Panc1 (cell line): ENCODE data around the gene GPR173. TPM values are rescaled to one million over a fixed set of nuclear protein-coding genes. Genes with fewer than 3 reads are reported as not detected.

Experiments used
- ATAC-seq: fragments of 200-7000 bp; cut with Tn5 transposase; 2 replicates; pipeline ENCODE4 v1.9.1; 2020; ENCODE audit warnings: mild to moderate bottlenecking, moderate library complexity
- BruUV-seq: library from RNA; stranded (reverse); fragments of 400-500 nt; replicated peaks from 2 replicates; lab custom pipeline; 2021; lab: Mats Ljungman, UMichigan
- CTCF ChIA-PET: fragments of 300-600 bp; sonication (Branson Sonifier 250); formaldehyde crosslinking; loops from one replicate; lab custom pipeline; 2022; ENCODE audit warnings: antibody characterized with exemption; lab: Charles Lee
- POLR2A ChIA-PET: fragments of 300-600 bp; sonication (Branson Sonifier 250); formaldehyde crosslinking; loops from one replicate; lab custom pipeline; 2022; ENCODE audit warnings: antibody characterized with exemption; lab: Charles Lee
- DNase-seq: peaks from one replicate; pipeline ENCODE4 v3.0.0-alpha.2; 2010; ENCODE audit warnings: low read depth, low spot score
- H3K27ac ChIP-seq: 2 replicates; pipeline ENCODE4 v1.5.1; 2011; ENCODE audit warnings: mild to moderate bottlenecking, low read length, inconsistent platforms
- H3K27me3 ChIP-seq: fragments of 200-500 bp; sonication (Bioruptor generic); 2 replicates; pipeline ENCODE4 v1.6.0; 2014; ENCODE audit warnings: low read length, inconsistent platforms; ENCODE audit not compliant: control insufficient read depth, insufficient read depth
- H3K36me3 ChIP-seq: fragments of 200-500 bp; sonication (Bioruptor generic); 2 replicates; pipeline ENCODE4 v1.5.1; 2014; ENCODE audit warnings: inconsistent platforms, mild to moderate bottlenecking, low read length, moderate library complexity; ENCODE audit not compliant: control insufficient read depth, insufficient read depth
- H3K4me1 ChIP-seq: 2 replicates; pipeline ENCODE4 v1.5.1; 2011; ENCODE audit warnings: inconsistent platforms, mild to moderate bottlenecking, low read length, moderate library complexity; ENCODE audit not compliant: control insufficient read depth, insufficient read depth
- H3K4me3 ChIP-seq, 2 experiments: 2 replicates each; pipeline ENCODE4 v1.5.1; 2011 to 2012; ENCODE audit warnings: low read depth in 2 of 2, low read length in 2 of 2, mild to moderate bottlenecking in 2 of 2, inconsistent platforms in 1 of 2, moderate library complexity in 1 of 2
- H3K9me3 ChIP-seq: fragments of 200-500 bp; sonication (Bioruptor generic); 2 replicates; pipeline ENCODE4 v1.5.1; 2014; ENCODE audit warnings: low read depth, mild to moderate bottlenecking, inconsistent platforms, low read length, moderate library complexity; ENCODE audit not compliant: control insufficient read depth, insufficient read depth
- CTCF ChIP-seq: fragments of 450-650 bp; IDR thresholded peaks from 2 replicates; pipeline ENCODE4 v1.5.1; 2017; ENCODE audit warnings: mild to moderate bottlenecking
- POLR2AphosphoS5 ChIP-seq: IDR thresholded peaks from 2 replicates; pipeline ENCODE4 v1.6.1; 2012; ENCODE audit warnings: mild to moderate bottlenecking, low read depth, low read length, moderate library complexity
- SIN3A ChIP-seq: IDR thresholded peaks from 2 replicates; pipeline ENCODE4 v1.6.1; 2012; ENCODE audit warnings: low read depth, mild to moderate bottlenecking, low read length, moderate library complexity, borderline replicate concordance; ENCODE audit not compliant: insufficient read depth
- TCF7L2 ChIP-seq: IDR thresholded peaks from 2 replicates; pipeline ENCODE4 v1.6.1; 2011; ENCODE audit warnings: mild to moderate bottlenecking, low read depth, low read length, inconsistent platforms
- in situ Hi-C: cut with HindIII; loops from 2 replicates; pipeline ENCODE4 v1.10.0; 2016; ENCODE audit warnings: low sequenced_read_pairs, low pct_unique_long_range_greater_than_20kb
- intact Hi-C: fragments of 100-400 bp; cut with micrococcal nuclease; formaldehyde crosslinking; loops from one replicate; pipeline ENCODE4 v1.10.0; 2022; ENCODE audit not compliant: unreplicated experiment
- total RNA-seq: library from RNA; stranded (reverse); gene quantifications from one replicate; pipeline ENCODE4 v1.2.1, GENCODE V29; 2021; ENCODE audit not compliant: unreplicated experiment
- TF ChIP-seq, protein P1 (sequence below), 2 experiments: IDR thresholded peaks; 2 replicates each; pipeline ENCODE4 v1.6.1; 2011 to 2012; ENCODE audit warnings: low read depth in 2 of 2, control low read depth in 1 of 2, low read length in 1 of 2, mild to moderate bottlenecking in 1 of 2, moderate library complexity in 1 of 2; ENCODE audit not compliant: insufficient read depth in 1 of 2

GPR173 gene
- total RNA-seq, 1 experiment from 2014 or later, result 0.13 TPM

DNA sequence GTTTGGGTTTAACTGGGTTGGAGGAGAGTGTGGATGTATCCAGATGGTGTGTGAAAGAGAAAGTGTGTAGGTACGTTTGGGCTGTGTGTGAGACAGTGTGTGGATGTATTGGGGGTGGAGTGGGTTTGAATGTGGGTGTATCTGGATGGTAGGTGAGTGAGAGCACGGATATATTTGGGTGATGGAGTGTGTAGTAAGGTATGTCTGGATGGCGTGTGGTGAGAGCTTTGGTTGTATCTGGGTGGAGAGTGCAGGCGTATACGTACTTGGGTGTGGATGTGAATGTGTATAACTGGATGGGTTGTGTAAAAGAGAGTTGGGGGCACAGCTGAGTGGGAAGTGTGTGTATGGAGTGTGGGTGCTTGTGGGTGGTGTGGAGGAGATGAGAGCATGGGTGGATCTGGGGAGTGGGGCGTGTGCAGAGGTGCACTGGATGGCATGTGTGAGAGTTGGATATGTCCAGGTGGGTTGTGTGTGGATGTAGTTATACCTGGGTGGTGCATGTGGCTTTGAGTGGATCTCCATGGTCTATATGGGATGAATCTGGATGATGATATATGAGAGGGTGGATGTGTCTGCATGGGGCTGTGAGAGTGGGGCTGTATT, 6.8 kb downstream of the GPR173 start:
- intact Hi-C loops, result no loop called here
- DNase-seq, result no peak
- Histone ChIP-seq H3K9me3 (no peaks in the 10 kb centered on the region), H3K36me3 (no peaks in the 10 kb centered on the region), H3K27ac (no peak overlapping the region), H3K27me3 (no peaks in the 10 kb centered on the region), H3K4me1 (no peaks in the 10 kb centered on the region), H3K4me3 (no peak overlapping the region)
- TF ChIP-seq POLR2AphosphoS5 (no peak), TCF7L2 (no peak), CTCF (no peak), SIN3A (no peak)
- TF ChIP-seq, protein P1, sequence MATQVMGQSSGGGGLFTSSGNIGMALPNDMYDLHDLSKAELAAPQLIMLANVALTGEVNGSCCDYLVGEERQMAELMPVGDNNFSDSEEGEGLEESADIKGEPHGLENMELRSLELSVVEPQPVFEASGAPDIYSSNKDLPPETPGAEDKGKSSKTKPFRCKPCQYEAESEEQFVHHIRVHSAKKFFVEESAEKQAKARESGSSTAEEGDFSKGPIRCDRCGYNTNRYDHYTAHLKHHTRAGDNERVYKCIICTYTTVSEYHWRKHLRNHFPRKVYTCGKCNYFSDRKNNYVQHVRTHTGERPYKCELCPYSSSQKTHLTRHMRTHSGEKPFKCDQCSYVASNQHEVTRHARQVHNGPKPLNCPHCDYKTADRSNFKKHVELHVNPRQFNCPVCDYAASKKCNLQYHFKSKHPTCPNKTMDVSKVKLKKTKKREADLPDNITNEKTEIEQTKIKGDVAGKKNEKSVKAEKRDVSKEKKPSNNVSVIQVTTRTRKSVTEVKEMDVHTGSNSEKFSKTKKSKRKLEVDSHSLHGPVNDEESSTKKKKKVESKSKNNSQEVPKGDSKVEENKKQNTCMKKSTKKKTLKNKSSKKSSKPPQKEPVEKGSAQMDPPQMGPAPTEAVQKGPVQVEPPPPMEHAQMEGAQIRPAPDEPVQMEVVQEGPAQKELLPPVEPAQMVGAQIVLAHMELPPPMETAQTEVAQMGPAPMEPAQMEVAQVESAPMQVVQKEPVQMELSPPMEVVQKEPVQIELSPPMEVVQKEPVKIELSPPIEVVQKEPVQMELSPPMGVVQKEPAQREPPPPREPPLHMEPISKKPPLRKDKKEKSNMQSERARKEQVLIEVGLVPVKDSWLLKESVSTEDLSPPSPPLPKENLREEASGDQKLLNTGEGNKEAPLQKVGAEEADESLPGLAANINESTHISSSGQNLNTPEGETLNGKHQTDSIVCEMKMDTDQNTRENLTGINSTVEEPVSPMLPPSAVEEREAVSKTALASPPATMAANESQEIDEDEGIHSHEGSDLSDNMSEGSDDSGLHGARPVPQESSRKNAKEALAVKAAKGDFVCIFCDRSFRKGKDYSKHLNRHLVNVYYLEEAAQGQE (IDR thresholded peaks at IDR 0.05; ENCODE audit: insufficient read depth in 1 of 2, low read depth in 2 of 2, low read length in 1 of 2), result no peak
- POLR2A ChIA-PET, result no interaction called here
- in situ Hi-C loops, result no loop called here
- CTCF ChIA-PET, result no interaction called here
- BruUV-seq, result no TSS peak
- no peak for ATAC-seq

DNA sequence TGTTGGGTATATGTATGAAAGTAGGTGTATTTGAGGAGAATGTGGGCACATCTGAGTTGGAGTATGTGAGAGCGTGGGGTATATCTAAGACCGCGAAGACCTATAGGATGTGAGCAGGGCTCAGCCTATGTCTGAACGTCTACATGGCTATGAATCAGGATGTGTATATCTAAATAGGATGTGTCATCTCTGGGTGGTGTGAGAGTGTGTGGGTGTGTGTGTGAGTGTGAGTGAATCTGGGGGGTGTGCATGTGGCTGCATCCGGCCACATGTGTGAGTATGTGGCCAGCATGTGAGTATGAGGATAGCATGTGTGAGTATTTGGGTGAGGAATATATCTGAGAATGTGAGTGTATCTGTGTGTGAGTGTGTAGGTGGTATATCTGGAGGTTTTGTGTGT, 7.7 kb downstream of the GPR173 start:
- no peak for TF ChIP-seq SIN3A
- TF ChIP-seq, protein P1 (IDR thresholded peaks at IDR 0.05; ENCODE audit: insufficient read depth in 1 of 2, low read depth in 2 of 2, low read length in 1 of 2), result no peak
- TF ChIP-seq CTCF, result no peak
- no peak for TF ChIP-seq POLR2AphosphoS5
- no peak for TF ChIP-seq TCF7L2
- no peaks in the 10 kb centered on the region for H3K4me1 ChIP-seq
- no peaks in the 10 kb centered on the region for H3K36me3 ChIP-seq
- ChIA-PET POLR2A (no interaction called here), CTCF (no interaction called here)
- intact Hi-C loops, result no loop called here
- BruUV-seq, result no TSS peak
- DNase-seq, result no peak
- H3K27me3 ChIP-seq, result no peaks in the 10 kb centered on the region
- in situ Hi-C loops, result no loop called here
- no peaks in the 10 kb centered on the region for H3K9me3 ChIP-seq
- no peak for ATAC-seq
- no peak overlapping the region for H3K4me3 ChIP-seq
- no peak overlapping the region for H3K27ac ChIP-seq
